ENCODE results near the gene TECPR1.
A peak's percentile ranks its signal among the peaks of the same experiment; 100 is the strongest.

Gene TECPR1

DNA sequence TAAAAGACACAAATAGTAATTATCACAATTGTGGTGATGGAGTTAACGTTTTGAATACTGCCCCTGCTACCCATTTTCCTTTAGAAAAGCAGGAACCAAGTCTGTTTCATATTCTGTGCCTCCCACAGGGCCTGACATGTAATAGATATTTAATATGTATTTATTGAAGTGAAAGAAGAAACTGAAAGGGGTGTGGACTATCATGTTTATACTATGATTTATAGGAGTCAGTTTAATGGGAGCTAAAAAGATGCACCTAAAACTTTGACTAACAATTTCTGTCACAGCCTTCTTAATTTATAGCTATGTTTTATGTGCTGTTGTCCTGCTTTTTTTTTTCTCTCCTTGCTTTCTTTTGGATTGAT is 64.9 kb downstream of the TECPR1 start:
- DNase-seq = no peak

- DNase-seq = no peak
Measured at GRCh38 chr7:98186452-98187137, 65.4 kb downstream of the TECPR1 start.

DNA sequence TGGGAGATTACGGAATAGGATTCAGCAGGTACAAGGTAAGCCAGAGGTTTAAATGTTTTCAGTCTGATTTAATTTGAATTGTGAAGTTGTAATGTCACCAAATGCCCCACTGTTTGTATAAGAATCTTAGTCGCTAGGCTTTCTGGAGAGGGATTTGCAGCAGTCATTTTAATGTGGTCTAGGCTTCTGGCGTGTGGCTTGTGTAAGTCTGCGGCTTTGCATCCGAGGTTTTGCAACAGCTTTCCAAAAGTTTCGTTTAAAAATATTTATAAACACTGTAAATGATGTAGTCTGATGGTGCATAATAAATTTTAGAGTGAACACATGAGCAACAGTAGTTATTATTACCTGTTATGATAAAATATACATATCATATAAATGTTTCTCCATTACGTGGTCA is 66.9 kb downstream of the TECPR1 start:
- DNase-seq = no peak

DNA sequence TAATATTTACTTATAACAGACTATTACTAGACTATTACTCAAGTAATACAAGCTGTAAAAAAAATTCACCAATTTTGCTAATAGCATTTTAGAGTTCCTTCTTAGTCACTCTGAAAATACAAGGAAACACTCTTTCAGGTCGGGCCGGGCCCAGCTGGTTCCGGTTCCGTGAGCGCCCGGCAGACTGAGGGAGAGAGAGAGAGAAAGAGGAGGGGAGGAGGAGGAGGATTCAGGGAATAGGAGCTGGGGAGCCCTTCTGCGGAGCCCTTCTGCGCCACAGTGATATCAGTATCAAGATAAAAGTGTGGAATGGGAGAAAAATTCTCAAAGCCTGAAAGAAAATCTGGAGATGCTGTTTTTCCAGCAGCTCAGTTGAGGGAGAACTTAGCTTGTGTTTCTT is 71.3 kb downstream of the TECPR1 start:
- DNase-seq = no peak

DNA sequence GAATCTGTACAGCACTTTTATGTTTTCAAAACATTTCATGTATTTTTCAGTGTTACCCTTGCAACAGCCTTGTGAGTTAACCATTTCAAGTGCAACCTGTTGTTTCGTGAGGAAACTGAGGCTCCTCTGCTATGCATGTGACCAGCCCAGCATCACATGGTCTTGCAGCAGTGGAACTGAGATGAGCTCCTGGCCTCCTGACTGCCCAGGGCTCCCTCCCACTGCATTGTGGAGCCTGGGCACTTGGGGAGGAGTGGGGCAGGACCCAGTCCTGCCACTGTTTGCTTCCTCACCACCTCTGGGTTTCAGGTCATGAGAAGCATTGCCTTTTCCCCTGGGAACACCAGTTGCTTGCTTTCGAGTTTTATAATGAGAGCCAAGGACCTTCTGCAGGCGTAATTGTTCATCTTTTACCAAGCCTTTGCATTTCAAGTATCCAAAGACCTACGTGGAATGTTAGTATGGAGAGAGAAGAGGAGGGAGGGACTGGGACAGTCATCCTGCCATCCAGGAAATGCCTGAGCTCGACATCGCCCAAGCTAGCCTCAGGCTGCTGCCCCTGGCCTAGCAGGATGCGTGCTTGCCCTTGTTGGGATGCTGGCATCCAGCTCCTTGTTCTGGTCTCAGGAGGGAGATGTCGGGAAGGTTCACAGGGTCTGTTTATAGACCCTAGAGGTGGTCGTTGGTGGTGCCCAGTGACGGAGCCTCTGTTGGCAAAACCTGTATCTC is 73.1 kb downstream of the TECPR1 start:
- DNase-seq = no peak

DNA sequence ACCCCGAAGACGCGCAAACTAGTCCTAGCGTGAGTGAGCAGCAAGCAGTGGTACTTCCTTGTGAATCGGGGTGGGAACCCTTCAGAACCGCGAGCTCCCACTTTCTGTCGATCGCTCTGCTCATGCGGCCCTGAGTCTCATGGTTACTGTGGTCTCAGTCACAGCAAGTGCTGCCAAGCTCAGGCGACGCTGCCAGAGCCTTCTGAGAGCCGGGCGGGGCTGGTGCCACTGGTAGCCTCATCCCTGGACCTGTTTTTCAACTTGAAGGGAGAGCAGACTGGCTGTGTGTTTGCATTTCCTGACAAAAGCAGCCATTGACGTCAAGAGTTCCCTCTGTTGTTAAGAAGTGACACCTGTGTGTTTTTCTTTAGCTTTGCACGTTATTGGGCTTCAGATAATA is 73.7 kb downstream of the TECPR1 start:
- no peak for DNase-seq

DNA sequence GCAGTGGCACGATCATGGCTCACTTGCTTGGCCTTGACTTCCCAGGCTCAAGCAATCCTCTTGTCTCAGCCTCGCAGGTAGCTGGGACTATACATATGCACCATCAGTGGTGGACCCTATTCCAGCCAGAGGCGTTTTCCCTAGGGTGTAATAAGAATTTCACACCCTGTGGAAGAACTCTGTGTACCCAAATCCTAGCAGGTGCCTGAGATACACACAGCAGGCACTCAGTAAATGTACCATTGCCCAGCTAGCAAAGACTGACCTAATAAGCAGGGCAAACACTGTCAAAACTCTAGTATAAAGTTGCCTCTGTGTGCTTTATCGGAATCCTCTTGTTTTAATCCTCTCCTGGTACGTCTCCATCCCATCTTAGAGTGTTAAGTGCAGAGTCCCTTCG is 74.5 kb downstream of the TECPR1 start:
- DNase-seq = no peak

DNA sequence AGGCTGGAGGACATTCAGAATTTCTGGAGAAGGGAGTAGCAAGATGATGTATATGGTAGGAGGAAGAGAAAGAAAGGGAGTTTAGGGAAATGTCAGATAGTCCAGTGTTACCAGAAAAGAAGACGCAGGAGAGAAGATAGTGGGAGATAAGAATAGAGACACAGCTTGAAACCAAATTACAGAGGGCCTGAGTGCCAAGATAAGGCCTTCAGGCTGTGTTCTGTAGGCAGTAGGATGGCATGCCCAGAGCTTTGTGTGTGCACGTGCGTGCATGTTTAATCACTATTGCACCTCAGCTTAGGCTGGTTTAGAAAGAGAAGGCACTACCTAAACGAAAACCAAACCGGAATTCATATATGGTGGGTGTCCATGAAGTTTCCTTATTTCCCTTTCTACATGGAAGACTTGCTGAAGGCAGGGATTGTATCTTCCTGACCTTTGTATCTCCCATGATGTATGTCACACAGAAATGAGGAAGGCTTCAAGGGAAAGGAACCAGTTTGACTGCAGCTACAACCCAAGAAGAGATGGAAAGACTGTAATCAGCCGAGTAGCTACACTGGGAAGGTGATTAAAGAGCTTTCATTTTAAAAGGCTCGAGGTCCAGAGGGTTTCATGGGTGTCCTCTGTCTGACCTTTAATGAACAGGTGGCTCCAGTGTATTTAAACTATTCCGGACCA is 76.6 kb downstream of the TECPR1 start:
- no peak for DNase-seq

DNA sequence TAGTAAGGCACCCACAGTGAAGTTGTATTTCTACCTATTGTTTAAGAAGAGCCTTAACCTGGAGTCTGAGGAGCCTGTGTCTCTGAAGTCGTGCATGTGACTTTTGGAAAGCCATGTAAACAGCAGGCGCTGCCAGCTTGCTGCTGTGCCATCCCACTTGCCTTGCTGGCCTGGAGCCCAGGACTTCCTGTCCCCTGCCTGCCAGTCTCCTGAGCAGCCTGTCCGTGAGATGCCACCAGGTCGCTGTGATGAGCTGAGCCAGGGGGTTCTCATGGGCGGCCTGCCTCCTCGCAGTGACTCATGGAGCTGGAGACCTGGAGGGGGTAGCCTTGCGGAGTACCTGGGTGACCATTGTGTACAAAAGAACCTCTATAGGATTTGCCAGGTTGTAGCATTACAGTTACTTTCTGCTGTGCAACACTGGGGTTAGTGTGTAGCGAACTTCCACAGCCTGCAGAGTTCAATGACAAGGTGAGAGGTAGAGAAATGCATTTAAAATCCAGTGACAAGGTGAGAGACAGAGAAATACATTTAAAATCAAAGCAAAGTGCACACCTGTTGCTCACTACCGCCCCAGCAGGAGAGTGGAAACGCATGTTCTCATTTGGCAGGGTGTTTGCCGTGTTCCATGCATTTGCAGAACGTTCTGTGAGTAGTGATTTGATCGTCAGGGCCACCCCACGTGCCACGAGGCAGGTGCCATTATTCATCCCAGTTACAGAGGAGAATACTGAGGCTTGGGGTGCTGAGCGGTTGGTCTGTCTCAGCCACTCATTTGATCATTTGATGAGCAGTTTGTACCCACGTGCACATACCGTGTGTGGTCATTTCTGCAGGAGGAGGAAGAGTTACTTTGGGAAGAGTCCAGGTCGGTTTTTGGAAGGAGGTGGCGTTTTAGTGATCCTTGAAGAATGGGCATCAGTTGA is 77.4 kb downstream of the TECPR1 start:
- DNase-seq = no peak

DNA sequence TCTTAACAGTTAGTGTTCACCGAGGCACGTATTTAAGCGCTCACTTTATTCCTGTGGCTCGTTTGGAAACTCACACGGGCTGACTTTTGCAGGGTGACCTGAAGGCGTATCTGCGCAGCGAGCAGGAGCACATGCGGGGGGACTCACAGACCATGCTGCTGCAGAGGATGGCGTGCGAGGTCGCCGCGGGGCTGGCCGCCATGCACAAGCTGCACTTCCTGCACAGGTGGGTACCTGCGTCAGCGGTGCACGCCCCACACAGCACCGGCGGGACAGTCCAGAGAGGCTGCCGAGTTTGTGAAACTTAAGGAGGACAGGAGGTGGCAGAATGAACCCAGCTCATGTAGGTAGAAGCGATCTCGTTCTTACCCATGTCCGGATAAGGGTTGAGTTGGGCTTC is 80.6 kb downstream of the TECPR1 start:
- DNase-seq = no peak

- no peak for DNase-seq
Measured at GRCh38 chr7:98170966-98171365, 81.1 kb downstream of the TECPR1 start.

- DNase-seq = no peak
Measured at GRCh38 chr7:98168904-98169621, 83.0 kb downstream of the TECPR1 start.

GRCh38 chr7:98168181-98168903 is 83.7 kb downstream of the TECPR1 start:
- peak; percentile 71 for DNase-seq

- no peak for DNase-seq
Measured at GRCh38 chr7:98167653-98168052, 84.4 kb downstream of the TECPR1 start.

DNA sequence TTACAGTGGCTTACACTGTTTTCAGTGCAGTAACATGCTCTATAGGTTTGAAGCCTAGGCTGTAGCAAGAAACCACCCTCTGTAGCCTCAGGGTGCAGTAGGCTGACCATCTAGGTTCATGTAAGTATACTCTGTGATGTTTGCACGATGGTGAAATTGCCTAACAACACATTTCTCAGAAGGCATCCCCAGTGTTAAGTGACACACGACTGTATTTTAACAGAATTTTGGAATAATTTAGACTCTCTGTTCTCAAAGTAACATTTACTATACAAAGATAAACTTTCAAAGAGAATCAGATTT is 85.4 kb downstream of the TECPR1 start:
- DNase-seq = no peak

GRCh38 chr7:98165827-98166667 is 86.0 kb downstream of the TECPR1 start:
- peak; percentile 37 for DNase-seq

All from activated CD4-positive, alpha-beta T cell treated with anti-CD3 and anti-CD28 coated beads, Interleukin-10, Interleukin-2, amounts not matched to agents 100 ng/mL and 50 ng/mL, durations not matched to agents 16 hours and 8 hours (primary cell).